ENCODE measurements around the gene GRK3.

Gene GRK3

DNA sequence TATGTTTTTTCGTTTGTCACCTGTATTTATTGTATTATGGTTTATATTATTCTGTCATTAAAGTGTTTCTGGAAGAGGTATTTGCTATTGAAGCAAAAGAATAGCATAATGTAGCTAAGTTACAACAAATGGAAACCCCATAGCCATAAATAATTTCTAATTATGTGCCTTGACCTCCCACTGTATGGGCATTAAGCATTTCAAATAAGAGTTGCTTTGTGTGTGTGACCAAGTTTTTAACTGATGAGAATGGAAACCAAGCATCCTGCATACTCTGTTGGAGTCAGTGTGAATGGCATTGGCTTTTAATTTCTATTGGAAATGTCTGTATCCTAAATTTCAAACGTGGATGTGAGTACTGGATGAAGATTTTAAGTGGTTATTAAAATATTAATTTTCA lies 115.6 kb downstream of the GRK3 start:
- Histone ChIP-seq H3K36me3 (ENCODE audit: control insufficient read depth, insufficient read depth, low read length) (no peaks in the 10 kb centered on the region), H3K4me3 (ENCODE audit: low read length) (no peak overlapping the region), H3K9ac (ENCODE audit: low read length) (no peak overlapping the region), H3K9me3 (ENCODE audit: control insufficient read depth, low read length) (no peaks in the 10 kb centered on the region), H3K4me1 (ENCODE audit: control insufficient read depth, insufficient read depth, low read length) (no peaks in the 10 kb centered on the region), H3K27me3 (ENCODE audit: control insufficient read depth, insufficient read depth, low read length) (no peaks in the 10 kb centered on the region)

- Histone ChIP-seq H3K4me1 (ENCODE audit: control insufficient read depth, insufficient read depth, low read length) (no peaks in the 10 kb centered on the region), H3K9me3 (ENCODE audit: control insufficient read depth, low read length) (no peaks in the 10 kb centered on the region), H3K27me3 (ENCODE audit: control insufficient read depth, insufficient read depth, low read length) (no peaks in the 10 kb centered on the region), H3K9ac (ENCODE audit: low read length) (no peak overlapping the region), H3K4me3 (ENCODE audit: low read length) (no peak overlapping the region), H3K36me3 (ENCODE audit: control insufficient read depth, insufficient read depth, low read length) (no peaks in the 10 kb centered on the region)
Observed at GRCh38 chr22:25680956-25681355, 116.5 kb downstream of the GRK3 start.

DNA sequence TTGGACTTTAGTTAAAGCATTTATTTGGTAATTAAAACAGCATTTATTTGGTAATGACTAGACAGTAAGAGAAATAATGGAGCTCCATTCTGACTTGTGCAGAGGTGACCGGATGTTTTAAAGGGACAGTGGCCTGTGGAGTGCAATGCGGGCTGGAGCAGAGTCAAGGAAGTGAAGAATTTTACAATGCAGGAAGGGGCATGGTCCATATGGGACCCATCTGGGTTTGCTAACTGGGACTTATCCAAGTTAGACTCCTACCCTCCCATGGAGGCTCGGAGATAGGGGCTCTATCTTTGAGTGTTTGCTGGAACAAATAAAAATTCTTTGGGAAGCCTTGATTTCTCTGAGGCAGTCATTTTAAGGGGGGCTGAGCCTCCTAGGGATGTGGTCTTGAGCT lies 117.6 kb downstream of the GRK3 start:
- Histone ChIP-seq H3K9ac (ENCODE audit: low read length) (no peak overlapping the region), H3K27me3 (ENCODE audit: control insufficient read depth, insufficient read depth, low read length) (no peaks in the 10 kb centered on the region), H3K4me3 (ENCODE audit: low read length) (no peak overlapping the region), H3K4me1 (ENCODE audit: control insufficient read depth, insufficient read depth, low read length) (no peaks in the 10 kb centered on the region), H3K36me3 (ENCODE audit: control insufficient read depth, insufficient read depth, low read length) (no peaks in the 10 kb centered on the region), H3K9me3 (ENCODE audit: control insufficient read depth, low read length) (no peaks in the 10 kb centered on the region)

DNA sequence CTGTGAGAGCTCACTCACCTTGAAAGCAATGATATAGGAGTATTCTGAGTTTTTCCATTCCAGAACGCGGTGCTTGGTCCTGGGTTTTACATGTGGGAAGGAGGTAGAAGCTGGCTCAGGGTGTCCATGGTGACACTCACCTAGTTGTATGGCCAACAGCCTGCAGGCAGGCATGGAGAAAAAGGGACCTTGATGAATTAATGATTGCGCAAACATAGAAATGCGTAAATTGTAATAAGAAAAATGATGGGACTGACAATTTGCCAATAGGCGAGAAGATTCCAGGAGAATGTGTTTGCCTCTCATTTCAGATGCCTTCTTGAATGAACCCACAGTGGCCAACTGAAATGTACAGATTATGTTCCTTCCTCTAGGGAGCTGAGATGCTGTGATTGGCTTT lies 124.2 kb downstream of the GRK3 start:
- H3K9ac ChIP-seq (ENCODE audit: low read length): no peak overlapping the region

DNA sequence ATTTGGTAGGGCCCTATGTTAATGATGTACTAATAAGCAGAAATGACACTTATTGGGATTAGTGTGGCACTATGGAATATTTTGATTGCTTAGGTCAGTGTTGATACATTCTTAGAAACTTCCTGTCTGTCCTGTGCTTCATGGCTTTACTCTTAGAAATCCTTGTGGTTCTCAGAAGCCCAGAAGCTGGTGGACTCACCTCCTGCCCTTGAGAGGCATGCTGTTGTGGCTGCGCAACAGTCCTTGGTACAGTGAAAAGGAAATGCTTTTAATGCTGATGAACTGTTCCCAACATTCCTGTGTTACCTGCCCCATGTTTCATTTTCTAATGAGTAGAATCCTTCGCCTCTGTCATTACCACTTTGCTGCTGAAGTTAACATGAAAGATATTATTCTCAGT lies 125.2 kb downstream of the GRK3 start:
- H3K27me3 ChIP-seq (ENCODE audit: control insufficient read depth, insufficient read depth, low read length): no peaks in the 10 kb centered on the region
- H3K4me1 ChIP-seq (ENCODE audit: control insufficient read depth, insufficient read depth, low read length): no peaks in the 10 kb centered on the region
- H3K4me3 ChIP-seq (ENCODE audit: low read length): no peak overlapping the region
- H3K9me3 ChIP-seq (ENCODE audit: control insufficient read depth, low read length): no peaks in the 10 kb centered on the region
- no peak overlapping the region for H3K9ac ChIP-seq (ENCODE audit: low read length)
- no peaks in the 10 kb centered on the region for H3K36me3 ChIP-seq (ENCODE audit: control insufficient read depth, insufficient read depth, low read length)

More for the DNA sequence above, 124.2 kb downstream of the GRK3 start:
- H3K4me3 ChIP-seq (ENCODE audit: low read length): no peak overlapping the region
- H3K27me3 ChIP-seq (ENCODE audit: control insufficient read depth, insufficient read depth, low read length): no peaks in the 10 kb centered on the region
- no peaks in the 10 kb centered on the region for H3K36me3 ChIP-seq (ENCODE audit: control insufficient read depth, insufficient read depth, low read length)
- no peaks in the 10 kb centered on the region for H3K4me1 ChIP-seq (ENCODE audit: control insufficient read depth, insufficient read depth, low read length)
- H3K9me3 ChIP-seq (ENCODE audit: control insufficient read depth, low read length): no peaks in the 10 kb centered on the region

DNA sequence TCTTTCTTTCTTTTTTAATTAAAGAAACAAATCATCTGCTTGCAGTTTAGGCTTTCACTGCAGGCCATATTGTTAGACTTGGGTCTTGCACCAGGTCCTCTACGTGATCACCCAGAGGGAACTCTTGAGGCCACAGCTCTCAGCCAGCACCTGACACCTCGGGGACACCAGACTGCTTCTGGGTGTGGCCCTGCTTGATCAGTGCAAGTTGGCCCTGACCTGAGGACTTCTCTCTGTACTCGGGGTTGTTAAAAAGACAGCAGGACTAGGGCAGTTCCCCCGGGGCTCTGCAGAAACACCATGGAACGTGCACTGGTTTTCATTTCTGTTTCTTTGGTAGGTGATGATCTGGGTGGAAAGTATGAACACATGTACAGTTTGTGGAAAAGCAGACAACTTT lies 126.3 kb downstream of the GRK3 start:
- no peak overlapping the region for H3K4me3 ChIP-seq (ENCODE audit: low read length)
- no peaks in the 10 kb centered on the region for H3K36me3 ChIP-seq (ENCODE audit: control insufficient read depth, insufficient read depth, low read length)
- H3K9me3 ChIP-seq (ENCODE audit: control insufficient read depth, low read length): no peaks in the 10 kb centered on the region
- H3K27me3 ChIP-seq (ENCODE audit: control insufficient read depth, insufficient read depth, low read length): no peaks in the 10 kb centered on the region
- H3K9ac ChIP-seq (ENCODE audit: low read length): no peak overlapping the region
- no peaks in the 10 kb centered on the region for H3K4me1 ChIP-seq (ENCODE audit: control insufficient read depth, insufficient read depth, low read length)

GRCh38 chr22:25692397-25693267 lies 128.2 kb downstream of the GRK3 start:
- no peaks in the 10 kb centered on the region for H3K36me3 ChIP-seq (ENCODE audit: control insufficient read depth, insufficient read depth, low read length)
- H3K9me3 ChIP-seq (ENCODE audit: control insufficient read depth, low read length): no peaks in the 10 kb centered on the region
- H3K9ac ChIP-seq (ENCODE audit: low read length): no peak overlapping the region
- H3K4me1 ChIP-seq (ENCODE audit: control insufficient read depth, insufficient read depth, low read length): no peaks in the 10 kb centered on the region
- no peak overlapping the region for H3K4me3 ChIP-seq (ENCODE audit: low read length)
- H3K27me3 ChIP-seq (ENCODE audit: control insufficient read depth, insufficient read depth, low read length): no peaks in the 10 kb centered on the region

DNA sequence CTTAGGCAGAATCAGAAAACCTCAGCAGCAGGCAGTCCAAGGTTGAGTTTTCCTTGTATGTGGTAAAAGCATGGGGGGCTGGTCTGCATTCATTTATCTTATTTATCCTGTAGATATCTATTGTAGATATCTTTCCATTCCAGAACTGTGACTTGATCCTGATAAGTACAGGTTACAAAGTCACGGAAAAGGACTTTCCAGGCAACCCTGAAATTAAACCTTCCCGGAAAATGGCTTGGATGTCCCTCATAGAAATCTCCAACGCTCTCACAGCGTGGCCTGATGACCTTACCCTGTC lies 128.7 kb downstream of the GRK3 start:
- Histone ChIP-seq H3K4me3 (ENCODE audit: low read length) (no peak overlapping the region), H3K9ac (ENCODE audit: low read length) (no peak overlapping the region), H3K4me1 (ENCODE audit: control insufficient read depth, insufficient read depth, low read length) (no peaks in the 10 kb centered on the region), H3K27me3 (ENCODE audit: control insufficient read depth, insufficient read depth, low read length) (no peaks in the 10 kb centered on the region), H3K9me3 (ENCODE audit: control insufficient read depth, low read length) (no peaks in the 10 kb centered on the region), H3K36me3 (ENCODE audit: control insufficient read depth, insufficient read depth, low read length) (no peaks in the 10 kb centered on the region)

- H3K27me3 ChIP-seq (ENCODE audit: control insufficient read depth, insufficient read depth, low read length): no peaks in the 10 kb centered on the region
- H3K9me3 ChIP-seq (ENCODE audit: control insufficient read depth, low read length): no peaks in the 10 kb centered on the region
- H3K4me3 ChIP-seq (ENCODE audit: low read length): no peak overlapping the region
- no peaks in the 10 kb centered on the region for H3K4me1 ChIP-seq (ENCODE audit: control insufficient read depth, insufficient read depth, low read length)
- H3K9ac ChIP-seq (ENCODE audit: low read length): no peak overlapping the region
- no peaks in the 10 kb centered on the region for H3K36me3 ChIP-seq (ENCODE audit: control insufficient read depth, insufficient read depth, low read length)
Observed at GRCh38 chr22:25694196-25694907, 129.9 kb downstream of the GRK3 start.

DNA sequence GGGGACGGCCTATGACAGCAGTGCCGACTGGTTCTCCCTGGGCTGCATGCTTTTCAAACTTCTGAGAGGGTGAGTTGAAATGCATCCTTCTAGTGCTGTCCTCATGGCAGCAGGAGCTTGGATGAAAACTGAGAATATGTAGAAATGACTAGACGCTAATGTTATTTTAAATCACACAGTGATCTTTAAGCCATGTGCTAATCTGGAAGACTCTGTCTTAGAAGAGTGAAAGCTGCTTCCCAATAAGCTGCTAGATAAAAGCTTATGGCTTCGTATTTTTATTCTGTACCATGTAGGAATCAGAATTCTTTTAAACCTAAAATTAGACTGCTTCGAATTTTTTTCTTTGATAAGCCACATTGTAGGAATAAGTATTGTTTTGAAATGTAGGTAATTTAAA lies 130.7 kb downstream of the GRK3 start:
- H3K9me3 ChIP-seq (ENCODE audit: control insufficient read depth, low read length): no peaks in the 10 kb centered on the region
- H3K4me1 ChIP-seq (ENCODE audit: control insufficient read depth, insufficient read depth, low read length): no peaks in the 10 kb centered on the region
- H3K36me3 ChIP-seq (ENCODE audit: control insufficient read depth, insufficient read depth, low read length): no peaks in the 10 kb centered on the region
- no peak overlapping the region for H3K4me3 ChIP-seq (ENCODE audit: low read length)
- no peaks in the 10 kb centered on the region for H3K27me3 ChIP-seq (ENCODE audit: control insufficient read depth, insufficient read depth, low read length)
- H3K9ac ChIP-seq (ENCODE audit: low read length): no peak overlapping the region

- H3K4me3 ChIP-seq (ENCODE audit: low read length): no peak overlapping the region
- no peaks in the 10 kb centered on the region for H3K4me1 ChIP-seq (ENCODE audit: control insufficient read depth, insufficient read depth, low read length)
- no peak overlapping the region for H3K9ac ChIP-seq (ENCODE audit: low read length)
- H3K36me3 ChIP-seq (ENCODE audit: control insufficient read depth, insufficient read depth, low read length): no peaks in the 10 kb centered on the region
- H3K9me3 ChIP-seq (ENCODE audit: control insufficient read depth, low read length): no peaks in the 10 kb centered on the region
- no peaks in the 10 kb centered on the region for H3K27me3 ChIP-seq (ENCODE audit: control insufficient read depth, insufficient read depth, low read length)
Observed at GRCh38 chr22:25696763-25697162, 132.3 kb downstream of the GRK3 start.

- H3K4me3 ChIP-seq (ENCODE audit: low read length): no peak overlapping the region
- H3K9ac ChIP-seq (ENCODE audit: low read length): no peak overlapping the region
- H3K9me3 ChIP-seq (ENCODE audit: control insufficient read depth, low read length): no peaks in the 10 kb centered on the region
- no peaks in the 10 kb centered on the region for H3K4me1 ChIP-seq (ENCODE audit: control insufficient read depth, insufficient read depth, low read length)
- no peaks in the 10 kb centered on the region for H3K27me3 ChIP-seq (ENCODE audit: control insufficient read depth, insufficient read depth, low read length)
- H3K36me3 ChIP-seq (ENCODE audit: control insufficient read depth, insufficient read depth, low read length): no peaks in the 10 kb centered on the region
Observed at GRCh38 chr22:25697181-25697664, 132.7 kb downstream of the GRK3 start.

Measured in mucosa of stomach (tissue), 1 donor.